Kidney epithelial cell (primary cell): ENCODE data around the gene HTRA3. TPM values are rescaled to one million over a fixed set of nuclear protein-coding genes. Genes with fewer than 3 reads are reported as not detected.

Experiments
- DNase-seq: peaks from one replicate; pipeline ENCODE4 v3.0.0-alpha.2; 2010; ENCODE audit warnings: low read depth
- H3K27me3 ChIP-seq: 2 replicates; pipeline ENCODE4 v1.6.0; 2011; ENCODE audit warnings: low read length; ENCODE audit not compliant: control insufficient read depth, insufficient read depth
- H3K36me3 ChIP-seq: 2 replicates; pipeline ENCODE4 v1.5.1; 2011; ENCODE audit warnings: low read length; ENCODE audit not compliant: control insufficient read depth, insufficient read depth
- H3K4me3 ChIP-seq: 2 replicates; pipeline ENCODE4 v1.5.1; 2011; ENCODE audit warnings: low read depth, mild to moderate bottlenecking, control low read depth, low read length
- CTCF ChIP-seq: IDR thresholded peaks from 2 replicates; pipeline ENCODE4 v1.5.1; 2011; ENCODE audit warnings: mild to moderate bottlenecking, moderate library complexity, low read length, control low read depth, inconsistent platforms; ENCODE audit not compliant: insufficient read depth, poor library complexity, severe bottlenecking
- total RNA-seq: library from RNA; depleted of rRNA; stranded (reverse); fragments of >200 nt; gene quantifications from 2 replicates; pipeline ENCODE4 v1.2.3, GENCODE V29; 2015

Gene HTRA3
- total RNA-seq, 1 donor from 2014 or later: 4.7 TPM

GRCh38 chr4:8262637-8263322 lies 6.8 kb upstream of the HTRA3 start:
- H3K27me3 ChIP-seq: peaks cover 4% of the 10 kb centered on the region
- DNase-seq: no peak
- H3K4me3 ChIP-seq: no peak overlapping the region
- H3K36me3 ChIP-seq: no peaks in the 10 kb centered on the region
- TF ChIP-seq CTCF: no peak

GRCh38 chr4:8263397-8263796 lies 6.2 kb upstream of the HTRA3 start:
- DNase-seq: no peak
- no peak for TF ChIP-seq CTCF

GRCh38 chr4:8264106-8264505 lies 5.4 kb upstream of the HTRA3 start:
- Histone ChIP-seq H3K36me3 (no peaks in the 10 kb centered on the region), H3K27me3 (peaks cover 5% of the 10 kb centered on the region), H3K4me3 (no peak overlapping the region)
- DNase-seq: no peak
- no peak for TF ChIP-seq CTCF

More at GRCh38 chr4:8263397-8263796, 6.2 kb upstream of the HTRA3 start:
- no peaks in the 10 kb centered on the region for H3K36me3 ChIP-seq
- H3K27me3 ChIP-seq: peaks cover 4% of the 10 kb centered on the region
- no peak overlapping the region for H3K4me3 ChIP-seq

- DNase-seq: no peak
- TF ChIP-seq CTCF: no peak
These were observed 4.2 kb upstream of the HTRA3 start for GRCh38 chr4:8265171-8265929.

GRCh38 chr4:8266088-8266487 lies 3.5 kb upstream of the HTRA3 start:
- no peak for TF ChIP-seq CTCF
- no peak for DNase-seq
- no peak overlapping the region for H3K4me3 ChIP-seq
- H3K27me3 ChIP-seq: peaks cover 19% of the 10 kb centered on the region
- no peaks in the 10 kb centered on the region for H3K36me3 ChIP-seq

More at GRCh38 chr4:8265171-8265929, 4.2 kb upstream of the HTRA3 start:
- Histone ChIP-seq H3K27me3 (peaks cover 13% of the 10 kb centered on the region), H3K4me3 (no peak overlapping the region), H3K36me3 (no peaks in the 10 kb centered on the region)
